ENCODE measurements around the gene AFAP1L2.

Gene AFAP1L2

GRCh38 chr10:114293075-114293474 lies 111.2 kb downstream of the AFAP1L2 start:
- H3K36me3 ChIP-seq (replicated peaks; ENCODE audit: insufficient read depth, low read length): no peaks in the 10 kb centered on the region
- DNase-seq: no peak
- H3F3A ChIP-seq (ENCODE audit: insufficient read depth, low read length): no peaks in the 10 kb centered on the region
- H4K20me1 ChIP-seq (ENCODE audit: insufficient read depth, low read length): no peaks in the 10 kb centered on the region
- H3K4me1 ChIP-seq (ENCODE audit: low read length): no peaks in the 10 kb centered on the region
- H3K9ac ChIP-seq (ENCODE audit: low read length): no peak overlapping the region
- no peak overlapping the region for H3K4me2 ChIP-seq (ENCODE audit: low read depth, low read length)
- H3K79me2 ChIP-seq (ENCODE audit: low read length): no peaks in the 10 kb centered on the region
- H3K4me3 ChIP-seq (ENCODE audit: low read length): no peak overlapping the region
- TF ChIP-seq EZH2phosphoT487 (IDR thresholded peaks at IDR 0.05; ENCODE audit: low read length) (no peak), CTCF (IDR thresholded peaks at IDR 0.05; ENCODE audit: low read length) (no peak), EZH2 (optimal IDR thresholded peaks at IDR 0.05; ENCODE audit: low read depth, low read length) (no peak)
- no peaks in the 10 kb centered on the region for H3K9me2 ChIP-seq (replicated peaks; ENCODE audit: insufficient read depth, low read length)
- no peaks in the 10 kb centered on the region for H3K27me3 ChIP-seq (replicated peaks; ENCODE audit: insufficient read depth, low read length)
- no peak overlapping the region for H2AFZ ChIP-seq (ENCODE audit: low read length)
- no peaks in the 10 kb centered on the region for H3K9me3 ChIP-seq (replicated peaks; ENCODE audit: insufficient read depth, low read length)
- no peak overlapping the region for H3K27ac ChIP-seq (ENCODE audit: low read length)

GRCh38 chr10:114291516-114291915 lies 112.8 kb downstream of the AFAP1L2 start:
- no peaks in the 10 kb centered on the region for H3F3A ChIP-seq (ENCODE audit: insufficient read depth, low read length)
- H3K9me3 ChIP-seq (replicated peaks; ENCODE audit: insufficient read depth, low read length): no peaks in the 10 kb centered on the region
- no peaks in the 10 kb centered on the region for H3K4me1 ChIP-seq (ENCODE audit: low read length)
- no peak for DNase-seq
- no peaks in the 10 kb centered on the region for H3K9me2 ChIP-seq (replicated peaks; ENCODE audit: insufficient read depth, low read length)
- H2AFZ ChIP-seq (ENCODE audit: low read length): no peak overlapping the region
- H3K4me2 ChIP-seq (ENCODE audit: low read depth, low read length): no peak overlapping the region
- H3K9ac ChIP-seq (ENCODE audit: low read length): no peak overlapping the region
- no peaks in the 10 kb centered on the region for H4K20me1 ChIP-seq (ENCODE audit: insufficient read depth, low read length)
- H3K27ac ChIP-seq (ENCODE audit: low read length): no peak overlapping the region
- no peak for TF ChIP-seq CTCF (IDR thresholded peaks at IDR 0.05; ENCODE audit: low read length)
- no peak for TF ChIP-seq EZH2 (optimal IDR thresholded peaks at IDR 0.05; ENCODE audit: low read depth, low read length)
- no peak for TF ChIP-seq EZH2phosphoT487 (IDR thresholded peaks at IDR 0.05; ENCODE audit: low read length)
- H3K79me2 ChIP-seq (ENCODE audit: low read length): no peaks in the 10 kb centered on the region
- no peaks in the 10 kb centered on the region for H3K27me3 ChIP-seq (replicated peaks; ENCODE audit: insufficient read depth, low read length)
- no peaks in the 10 kb centered on the region for H3K36me3 ChIP-seq (replicated peaks; ENCODE audit: insufficient read depth, low read length)
- no peak overlapping the region for H3K4me3 ChIP-seq (ENCODE audit: low read length)

GRCh38 chr10:114291076-114291475 lies 113.2 kb downstream of the AFAP1L2 start:
- no peak overlapping the region for H3K4me2 ChIP-seq (ENCODE audit: low read depth, low read length)
- H4K20me1 ChIP-seq (ENCODE audit: insufficient read depth, low read length): no peaks in the 10 kb centered on the region
- no peaks in the 10 kb centered on the region for H3K79me2 ChIP-seq (ENCODE audit: low read length)
- no peak for DNase-seq
- H3K27me3 ChIP-seq (replicated peaks; ENCODE audit: insufficient read depth, low read length): no peaks in the 10 kb centered on the region
- H3K4me1 ChIP-seq (ENCODE audit: low read length): no peaks in the 10 kb centered on the region
- no peak overlapping the region for H3K4me3 ChIP-seq (ENCODE audit: low read length)
- no peaks in the 10 kb centered on the region for H3K36me3 ChIP-seq (replicated peaks; ENCODE audit: insufficient read depth, low read length)
- no peak overlapping the region for H3K27ac ChIP-seq (ENCODE audit: low read length)
- no peak overlapping the region for H2AFZ ChIP-seq (ENCODE audit: low read length)
- H3K9ac ChIP-seq (ENCODE audit: low read length): no peak overlapping the region
- no peaks in the 10 kb centered on the region for H3F3A ChIP-seq (ENCODE audit: insufficient read depth, low read length)
- TF ChIP-seq EZH2 (optimal IDR thresholded peaks at IDR 0.05; ENCODE audit: low read depth, low read length): no peak
- TF ChIP-seq EZH2phosphoT487 (IDR thresholded peaks at IDR 0.05; ENCODE audit: low read length): no peak
- no peak for TF ChIP-seq CTCF (IDR thresholded peaks at IDR 0.05; ENCODE audit: low read length)
- no peaks in the 10 kb centered on the region for H3K9me2 ChIP-seq (replicated peaks; ENCODE audit: insufficient read depth, low read length)
- H3K9me3 ChIP-seq (replicated peaks; ENCODE audit: insufficient read depth, low read length): no peaks in the 10 kb centered on the region
